HG03432 (cell line): Measurements from ENCODE around the gene TOPORS.

Source experiments
- ATAC-seq: cut with Tn5 transposase; IDR thresholded peaks from one replicate; pipeline ENCODE4 v1.9.1; 2021; ENCODE audit warnings: mild to moderate bottlenecking, moderate library complexity; ENCODE audit not compliant: unreplicated experiment

Gene TOPORS

DNA sequence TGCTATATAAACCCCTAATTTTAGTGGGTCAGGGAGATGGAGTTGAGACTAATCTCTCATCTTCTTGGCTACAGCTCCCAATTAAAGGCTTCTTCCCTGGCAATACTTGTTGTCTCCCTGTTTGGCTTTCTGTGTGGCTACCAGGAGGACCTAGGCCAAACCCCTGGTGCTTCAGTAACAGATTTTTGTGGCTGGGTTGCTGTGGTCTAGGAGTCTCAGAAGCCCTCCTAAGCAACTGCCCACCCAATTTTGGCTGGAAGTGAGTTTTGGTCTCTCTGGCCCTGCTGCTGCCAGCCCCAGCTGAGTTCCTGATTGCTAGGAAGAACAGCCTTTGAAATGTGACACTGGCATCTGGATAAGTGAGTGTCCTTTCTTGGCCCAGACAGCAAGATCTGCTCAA is 36.1 kb downstream of the TOPORS start:
- ATAC-seq, result no peak

GRCh38 chr9:32508728-32509127 is 43.7 kb downstream of the TOPORS start:
- no peak for ATAC-seq

- no peak for ATAC-seq
Observed at GRCh38 chr9:32503008-32503407, 49.4 kb downstream of the TOPORS start.

DNA sequence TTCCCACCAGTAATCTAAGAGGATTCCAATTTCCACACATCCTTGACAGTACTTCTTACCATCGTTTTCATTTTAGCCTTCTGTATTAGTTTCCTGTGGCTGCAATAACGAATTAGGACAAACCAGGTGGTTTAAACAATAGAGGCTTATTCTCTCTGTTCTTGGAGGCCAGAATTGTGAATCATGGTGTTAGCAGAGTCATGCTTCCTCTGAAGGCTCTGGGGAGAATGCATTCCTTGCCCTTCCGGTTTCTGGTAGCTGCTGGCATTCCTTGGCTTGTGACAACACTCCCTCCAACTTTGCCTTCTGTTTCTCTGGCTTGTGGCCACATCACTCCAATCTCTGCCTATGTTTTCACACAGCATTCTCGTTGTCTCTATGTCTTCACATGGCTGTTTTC is 49.9 kb downstream of the TOPORS start:
- no peak for ATAC-seq

DNA sequence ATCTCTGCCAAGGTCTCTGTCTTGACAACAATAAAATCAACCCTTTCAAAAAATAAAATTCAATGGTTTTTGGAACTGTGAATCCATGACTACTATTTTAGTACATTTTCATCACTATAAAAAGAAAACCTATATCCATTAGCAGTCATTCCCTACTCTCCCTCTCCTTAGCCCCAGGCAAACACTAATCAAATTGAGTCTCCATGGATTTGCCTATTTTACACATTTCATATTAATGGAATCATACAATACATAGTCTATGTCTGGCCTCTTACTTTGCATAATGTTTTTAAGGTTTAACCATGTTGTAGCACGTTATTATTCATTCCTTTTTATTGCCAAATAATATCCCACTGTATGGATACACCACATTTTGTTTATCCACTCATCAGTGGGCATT is 50.5 kb downstream of the TOPORS start:
- ATAC-seq, result no peak

DNA sequence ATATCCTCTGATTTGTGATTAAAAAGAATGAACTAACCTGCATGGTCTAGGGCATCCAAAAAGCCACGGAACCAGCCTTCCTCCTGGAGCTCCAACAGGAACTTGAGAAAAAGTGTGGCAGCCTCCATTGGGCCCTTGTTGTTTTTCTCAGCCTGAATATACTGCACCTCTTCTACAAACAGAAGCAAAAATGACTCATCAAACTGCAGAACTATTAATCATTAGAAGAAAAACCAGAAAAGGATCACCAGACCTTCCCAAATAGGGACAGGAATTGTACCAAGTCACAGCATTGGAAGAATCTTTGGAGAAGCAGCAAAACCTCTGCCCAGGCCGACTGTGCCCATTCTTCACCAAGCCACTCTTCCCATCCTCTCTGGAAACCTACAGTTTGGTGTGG is 51.6 kb downstream of the TOPORS start:
- ATAC-seq, result no peak

- ATAC-seq, result no peak
Observed at GRCh38 chr9:32497921-32498320, 54.5 kb downstream of the TOPORS start.

DNA sequence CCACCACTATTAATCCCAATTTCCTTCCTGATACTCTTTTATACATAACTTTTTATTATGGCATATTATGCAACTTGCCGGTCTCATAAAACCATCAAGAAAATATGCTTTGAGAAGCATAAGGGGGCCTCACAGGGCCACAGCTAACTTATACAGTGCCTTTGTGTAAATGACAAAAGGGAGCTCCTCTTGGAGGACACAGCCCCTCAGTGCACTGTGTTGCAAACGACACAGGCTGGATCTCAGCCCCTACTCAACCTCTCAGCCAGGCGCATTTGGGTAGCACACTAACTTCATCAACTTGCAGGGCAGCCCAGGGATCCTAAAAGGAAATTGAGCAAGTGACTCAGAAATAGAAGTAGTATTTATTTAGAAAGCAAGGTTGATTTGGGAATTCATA is 61.8 kb downstream of the TOPORS start:
- no peak for ATAC-seq
